GM18867 (cell line): ENCODE data around the gene PMEPA1.

ENCODE experiments used
- ATAC-seq: cut with Tn5 transposase; IDR thresholded peaks from one replicate; pipeline ENCODE4 v1.9.1; 2021; ENCODE audit warnings: mild to moderate bottlenecking, moderate library complexity; ENCODE audit not compliant: unreplicated experiment

PMEPA1 gene

GRCh38 chr20:57663681-57664451 is 45.9 kb downstream of the PMEPA1 start:
- no peak for ATAC-seq

- no peak for ATAC-seq
Observed at GRCh38 chr20:57663241-57663640, 46.6 kb downstream of the PMEPA1 start.

GRCh38 chr20:57662456-57663240 is 47.2 kb downstream of the PMEPA1 start:
- no peak for ATAC-seq

GRCh38 chr20:57661746-57662455 is 47.9 kb downstream of the PMEPA1 start:
- ATAC-seq, result no peak

GRCh38 chr20:57660922-57661745 is 48.7 kb downstream of the PMEPA1 start:
- ATAC-seq, result no peak

- ATAC-seq, result no peak
Observed at GRCh38 chr20:57660181-57660921, 49.5 kb downstream of the PMEPA1 start.

GRCh38 chr20:57659517-57660180 is 50.2 kb downstream of the PMEPA1 start:
- ATAC-seq, result no peak

- no peak for ATAC-seq
Observed at GRCh38 chr20:57658833-57659516, 50.8 kb downstream of the PMEPA1 start.

- no peak for ATAC-seq
Observed at GRCh38 chr20:57658447-57658832, 51.4 kb downstream of the PMEPA1 start.

GRCh38 chr20:57657535-57658446 is 52.0 kb downstream of the PMEPA1 start:
- ATAC-seq, result no peak

GRCh38 chr20:57656821-57657534 is 52.8 kb downstream of the PMEPA1 start:
- no peak for ATAC-seq

- ATAC-seq, result no peak
Observed at GRCh38 chr20:57656252-57656820, 53.5 kb downstream of the PMEPA1 start.

- no peak for ATAC-seq
Observed at GRCh38 chr20:57655809-57656155, 54.0 kb downstream of the PMEPA1 start.

- no peak for ATAC-seq
Observed at GRCh38 chr20:57654998-57655808, 54.6 kb downstream of the PMEPA1 start.

- ATAC-seq, result peak; percentile 79
Observed at GRCh38 chr20:57654363-57654997, 55.3 kb downstream of the PMEPA1 start.

GRCh38 chr20:57653910-57654309 is 55.9 kb downstream of the PMEPA1 start:
- no peak for ATAC-seq
